ENCODE results near the gene FKBP10.

- TF ChIP-seq POLR2AphosphoS5 (IDR thresholded peaks at IDR 0.05; ENCODE audit: low read depth, low read length) (no peak), TAF1 (IDR thresholded peaks at IDR 0.05; ENCODE audit: borderline replicate concordance, low read depth, low read length) (no peak), POLR2A (IDR thresholded peaks at IDR 0.05; ENCODE audit: low read depth, low read length) (no peak)
Observed at GRCh38 chr17:41773731-41774193, 39.0 kb upstream of the FKBP10 start.
